ENCODE data around the gene PRKAG3.

The PRKAG3 gene

DNA sequence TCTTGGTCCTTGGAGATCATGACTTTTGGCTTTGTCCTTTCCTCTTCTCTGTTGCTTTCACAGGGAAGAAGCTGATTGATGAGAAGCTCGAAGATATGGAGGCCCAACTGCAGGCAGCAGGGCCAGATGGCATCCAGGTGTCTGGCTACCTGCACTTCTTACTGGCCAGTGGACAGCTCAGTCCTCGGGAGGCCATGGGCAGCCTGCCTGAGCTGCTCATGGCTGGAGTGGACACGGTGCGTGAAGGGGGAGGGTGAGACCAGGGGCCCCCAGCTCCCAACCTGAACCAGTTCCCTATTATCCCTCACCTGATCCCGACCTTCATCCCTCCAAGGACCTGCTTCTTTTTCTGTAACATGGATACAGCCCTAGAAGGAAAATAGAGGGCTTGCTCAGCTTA, 18.7 kb downstream of the PRKAG3 start:
- DNase-seq = no peak

DNA sequence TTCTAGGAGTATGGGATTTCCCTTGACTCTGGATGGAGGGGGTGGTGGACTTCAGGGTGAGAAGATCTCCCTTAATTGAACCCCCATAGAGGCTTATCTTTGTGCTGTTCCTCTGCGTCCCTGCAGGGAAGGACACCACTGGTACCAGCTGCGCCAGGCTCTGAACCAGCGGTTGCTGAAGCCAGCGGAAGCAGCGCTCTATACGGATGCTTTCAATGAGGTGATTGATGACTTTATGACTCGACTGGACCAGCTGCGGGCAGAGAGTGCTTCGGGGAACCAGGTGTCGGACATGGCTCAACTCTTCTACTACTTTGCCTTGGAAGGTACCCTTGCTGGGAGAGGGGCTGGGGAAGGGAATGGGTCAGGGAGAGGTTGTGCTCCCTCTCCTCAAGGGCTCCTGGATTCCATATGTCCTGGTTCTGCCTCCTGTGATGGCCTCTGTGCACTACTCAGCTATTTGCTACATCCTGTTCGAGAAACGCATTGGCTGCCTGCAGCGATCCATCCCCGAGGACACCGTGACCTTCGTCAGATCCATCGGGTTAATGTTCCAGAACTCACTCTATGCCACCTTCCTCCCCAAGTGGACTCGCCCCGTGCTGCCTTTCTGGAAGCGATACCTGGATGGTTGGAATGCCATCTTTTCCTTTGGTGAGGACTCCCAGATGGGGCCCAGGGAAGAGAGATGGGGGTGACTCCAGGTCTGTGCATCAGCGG, 19.3 kb downstream of the PRKAG3 start:
- no peak for DNase-seq

DNA sequence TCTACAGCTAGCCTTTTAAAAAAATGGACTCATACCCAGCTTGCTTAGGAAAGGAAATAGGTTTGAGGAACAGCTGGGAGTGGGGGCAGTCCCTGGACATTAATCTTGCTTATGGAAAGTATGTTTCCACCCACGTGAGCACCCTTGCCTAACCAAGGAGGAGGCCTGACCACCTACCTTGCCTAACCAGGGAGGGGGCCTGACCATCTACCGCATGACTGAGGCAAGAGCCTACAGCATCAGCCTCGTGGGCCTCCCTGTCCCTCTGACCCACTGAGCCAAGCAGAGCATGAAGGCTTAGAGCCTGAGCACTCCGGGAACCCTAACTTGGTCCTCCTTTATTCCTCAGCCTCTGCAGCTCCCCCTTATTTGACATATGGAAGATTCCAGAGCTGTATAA, 20.2 kb downstream of the PRKAG3 start:
- DNase-seq = no peak

DNA sequence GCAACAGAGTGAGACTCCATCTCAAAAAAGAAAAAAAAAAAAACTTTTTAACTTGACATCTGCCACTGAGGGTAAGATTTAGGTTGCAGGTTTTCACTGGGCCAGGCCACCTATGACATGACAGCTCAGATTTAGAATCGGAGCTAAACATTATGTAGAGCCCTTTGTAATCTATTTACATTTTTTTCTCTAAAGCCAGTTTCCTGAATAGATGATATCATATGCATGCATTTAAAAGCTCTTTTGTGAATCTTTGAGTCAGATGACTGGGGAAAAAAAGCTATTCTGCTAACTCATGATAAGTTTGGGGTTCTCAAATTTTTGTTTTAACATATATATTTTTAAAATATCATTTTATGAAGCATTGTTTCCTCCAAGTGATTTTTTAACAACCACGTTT, 21.3 kb downstream of the PRKAG3 start:
- DNase-seq = no peak

DNA sequence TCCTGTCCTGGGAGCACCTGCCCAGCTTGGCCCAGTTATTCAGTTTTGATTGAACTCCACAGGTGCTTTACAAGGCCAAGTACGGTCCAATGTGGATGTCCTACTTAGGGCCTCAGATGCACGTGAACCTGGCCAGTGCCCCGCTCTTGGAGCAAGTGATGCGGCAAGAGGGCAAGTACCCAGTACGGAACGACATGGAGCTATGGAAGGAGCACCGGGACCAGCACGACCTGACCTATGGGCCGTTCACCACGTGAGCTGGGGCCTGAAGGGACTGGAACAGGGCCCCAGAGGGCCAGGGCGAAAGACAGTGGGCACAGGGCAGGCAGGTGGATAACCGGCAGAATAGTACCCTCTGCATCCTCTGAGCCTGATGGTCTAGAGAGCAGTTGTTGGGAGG, 22.1 kb downstream of the PRKAG3 start:
- DNase-seq = no peak

DNA sequence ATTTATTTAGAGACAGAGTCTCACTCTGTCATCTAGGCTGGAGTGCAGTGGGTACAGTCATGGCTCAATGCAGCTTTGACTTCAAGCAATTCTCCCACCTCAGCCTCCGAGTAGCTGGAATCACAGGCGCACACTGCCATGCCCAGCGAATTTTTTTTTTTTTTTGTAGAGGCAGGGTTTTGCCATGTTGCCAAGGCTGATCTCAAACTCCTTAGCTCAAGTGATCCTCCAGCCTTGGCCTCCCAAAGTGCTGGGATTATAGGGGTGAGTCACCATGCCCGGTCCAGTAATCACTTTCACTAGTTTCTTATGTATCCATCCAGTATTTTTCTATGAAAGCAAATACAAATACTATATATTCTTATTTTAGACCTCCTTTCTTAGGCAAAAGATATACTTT, 24.0 kb downstream of the PRKAG3 start:
- no peak for DNase-seq

DNA sequence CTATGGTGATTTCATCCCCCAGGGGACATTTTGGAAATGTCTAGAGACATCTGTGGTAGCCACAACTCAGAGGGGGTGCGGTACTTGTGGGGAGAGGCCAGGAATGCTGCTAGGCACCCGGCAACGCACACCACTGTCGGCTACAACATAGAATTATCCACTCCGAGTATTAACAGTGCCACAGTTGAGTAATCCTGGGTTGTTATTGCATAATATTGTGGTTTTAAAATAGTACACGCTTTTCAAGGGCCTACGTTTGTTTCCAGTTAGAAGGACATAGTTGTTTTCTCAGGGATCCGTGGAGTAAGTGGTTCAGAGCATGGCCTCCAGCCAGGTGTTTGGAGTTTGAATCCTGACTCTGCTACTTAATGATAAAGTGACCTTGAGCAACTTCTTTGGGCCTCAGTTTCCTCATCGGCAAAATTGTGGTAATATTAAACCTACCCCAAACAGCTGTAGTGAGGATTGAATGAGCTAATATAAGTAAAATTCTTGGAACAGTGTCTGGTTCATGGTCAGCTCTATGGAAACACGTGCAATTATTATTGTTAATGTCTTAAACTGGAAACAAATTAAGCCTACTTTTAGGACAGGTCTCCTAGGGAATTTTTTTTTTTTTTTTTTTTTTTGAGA, 25.1 kb downstream of the PRKAG3 start:
- no peak for DNase-seq

DNA sequence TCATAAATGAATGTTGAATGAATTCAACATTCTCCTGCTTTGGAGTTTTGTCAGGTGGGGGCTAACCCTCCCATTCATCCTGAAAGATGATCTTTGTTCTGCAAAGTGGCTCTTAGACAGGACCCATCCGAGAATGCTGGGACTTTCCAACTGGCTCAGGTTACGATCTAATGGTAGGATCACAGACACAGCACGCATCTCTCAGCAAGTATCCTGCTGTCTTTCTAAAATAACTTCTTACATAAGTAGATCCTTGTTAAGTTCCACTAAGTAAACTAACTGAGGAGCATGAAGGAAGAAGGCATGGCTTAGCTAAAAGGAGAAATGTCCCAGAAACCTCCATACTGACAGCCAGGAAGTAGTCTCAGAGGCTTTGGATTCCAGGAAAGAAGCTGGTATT, 26.0 kb downstream of the PRKAG3 start:
- DNase-seq = no peak

DNA sequence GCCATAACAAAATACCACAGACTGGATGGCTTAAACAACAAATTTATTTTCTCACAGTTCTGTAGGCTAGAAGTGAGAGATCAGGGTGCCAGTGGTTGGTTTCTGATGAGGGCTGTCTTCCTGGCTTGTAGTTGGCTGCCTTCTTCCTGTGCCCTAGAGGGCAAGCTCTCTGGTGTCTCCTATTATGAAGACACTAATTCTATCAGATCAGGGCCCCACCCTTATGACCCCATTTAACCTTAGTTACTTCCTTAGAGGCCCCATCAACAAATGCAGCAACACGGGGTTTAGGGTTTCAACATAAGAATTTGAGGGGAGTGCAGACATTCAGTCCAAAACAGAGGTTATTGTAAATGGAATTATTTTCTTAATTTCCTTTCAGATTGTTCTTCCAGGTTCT, 26.8 kb downstream of the PRKAG3 start:
- no peak for DNase-seq

DNA sequence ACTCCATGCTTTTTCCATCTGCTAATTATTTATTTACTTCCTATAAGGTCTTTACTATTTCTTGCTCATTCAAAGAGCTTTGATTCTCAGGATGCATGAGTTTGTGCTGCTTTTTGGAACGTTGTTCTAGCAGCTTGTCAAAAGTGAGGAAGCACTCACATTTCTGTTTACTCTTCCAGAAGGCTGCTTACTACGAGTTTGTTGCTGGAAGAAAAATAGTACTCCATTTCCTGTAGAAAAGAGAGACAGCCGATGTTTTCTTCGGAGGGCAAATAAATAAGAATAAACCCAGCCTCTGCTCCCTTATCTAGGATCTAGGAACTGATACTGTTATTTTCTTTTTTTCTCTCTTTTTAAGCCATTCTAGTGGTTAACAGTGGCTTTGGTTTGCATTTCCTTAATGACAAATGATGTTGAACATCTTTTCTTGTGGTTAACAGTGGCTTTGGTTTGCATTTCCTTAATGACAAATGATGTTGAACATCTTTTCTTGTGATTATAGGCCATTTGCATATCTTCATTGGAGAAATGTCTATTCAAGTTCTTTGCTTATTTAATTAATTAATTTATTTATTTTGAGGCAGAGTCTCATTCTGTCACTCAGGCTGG, 29.1 kb downstream of the PRKAG3 start:
- no peak for DNase-seq

DNA sequence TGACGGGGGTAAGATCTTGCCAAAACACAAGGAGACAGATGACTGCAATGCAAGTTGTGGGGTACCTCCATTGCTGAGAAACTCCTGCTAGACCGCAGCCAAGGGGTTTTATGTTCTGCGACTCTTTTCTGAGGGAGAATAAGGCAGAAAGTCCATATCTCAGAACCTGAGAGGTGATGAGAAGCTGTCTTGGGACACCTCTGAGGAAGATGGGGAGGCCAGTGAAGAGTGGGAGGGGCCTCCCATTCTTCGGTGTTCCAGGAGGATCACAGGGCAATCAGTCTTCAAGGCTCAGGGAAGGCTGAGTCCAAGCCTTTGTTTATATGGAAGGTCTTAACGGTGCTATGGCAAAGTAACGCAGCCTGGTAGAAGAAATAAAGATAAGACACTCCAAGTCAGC, 31.6 kb downstream of the PRKAG3 start:
- no peak for DNase-seq

DNA sequence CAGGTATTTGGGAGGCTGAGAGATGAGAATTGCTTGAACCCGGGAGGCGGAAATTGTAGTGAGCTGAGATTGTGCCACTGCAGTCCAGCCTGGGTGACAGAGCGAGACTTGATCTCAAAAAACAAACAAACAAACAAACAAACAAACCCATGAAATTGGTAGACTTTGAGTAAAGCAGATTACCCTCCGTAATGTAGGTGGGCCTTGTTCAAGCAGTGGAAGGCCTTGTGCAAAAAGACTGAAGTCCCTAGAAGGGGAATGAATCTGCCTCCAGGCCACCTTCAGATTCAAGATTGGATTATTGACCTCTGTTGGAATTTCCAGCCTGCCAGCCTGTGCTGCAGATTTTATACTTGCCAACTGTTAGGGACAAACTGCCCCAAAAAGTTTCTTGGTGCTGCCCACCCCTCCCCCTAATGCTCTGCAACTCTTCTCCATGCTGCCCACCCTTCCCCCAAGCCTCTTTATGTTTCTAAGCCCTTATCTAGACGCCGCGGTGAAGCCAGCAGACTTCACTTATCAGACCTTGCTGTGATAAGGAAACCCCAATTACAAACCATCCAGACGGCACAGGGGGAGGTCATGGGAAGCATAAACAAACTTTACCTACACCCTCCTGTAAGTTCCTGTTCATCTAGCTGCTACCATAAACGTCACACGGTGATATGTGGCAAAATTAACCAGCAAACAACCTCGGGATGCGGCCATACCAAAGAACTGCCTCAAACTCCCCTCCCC, 32.7 kb downstream of the PRKAG3 start:
- no peak for DNase-seq

DNA sequence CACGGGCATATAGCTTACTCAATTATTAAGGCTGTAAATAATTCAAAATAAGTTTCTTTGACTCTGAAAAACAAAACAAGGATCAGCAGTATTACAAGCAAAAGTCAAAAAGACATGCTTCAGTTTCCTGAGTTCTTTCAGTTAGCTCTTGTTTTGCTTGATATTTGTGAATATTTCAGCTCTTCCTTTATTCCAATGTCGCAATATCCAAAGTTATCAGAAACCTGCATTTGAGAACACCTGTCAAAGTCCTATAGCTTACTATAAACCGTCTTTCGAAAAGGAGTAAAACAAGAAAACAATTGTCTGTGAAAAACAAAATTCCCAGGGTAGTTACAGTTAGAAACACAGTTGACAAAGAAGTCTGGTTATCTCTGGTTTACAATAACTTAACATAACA, 34.9 kb downstream of the PRKAG3 start:
- no peak for DNase-seq

DNA sequence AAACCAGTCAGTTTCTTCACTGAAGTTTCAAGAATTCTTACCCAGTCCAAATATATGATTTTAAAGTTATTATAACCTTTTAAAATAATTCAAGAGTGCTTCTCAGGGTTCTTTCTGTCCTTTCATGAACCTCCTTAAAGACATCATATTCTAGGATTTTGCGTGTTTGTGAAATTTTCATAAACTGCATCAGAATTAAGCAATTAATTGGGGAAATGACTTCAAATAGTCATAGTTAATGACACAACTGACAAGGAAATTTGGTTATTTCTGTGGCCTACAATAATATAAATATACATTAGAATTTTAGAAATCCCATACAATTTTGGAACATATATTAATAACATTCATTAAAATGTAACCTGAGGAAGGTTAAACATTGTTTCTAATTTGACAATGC, 39.2 kb downstream of the PRKAG3 start:
- DNase-seq = no peak

DNA sequence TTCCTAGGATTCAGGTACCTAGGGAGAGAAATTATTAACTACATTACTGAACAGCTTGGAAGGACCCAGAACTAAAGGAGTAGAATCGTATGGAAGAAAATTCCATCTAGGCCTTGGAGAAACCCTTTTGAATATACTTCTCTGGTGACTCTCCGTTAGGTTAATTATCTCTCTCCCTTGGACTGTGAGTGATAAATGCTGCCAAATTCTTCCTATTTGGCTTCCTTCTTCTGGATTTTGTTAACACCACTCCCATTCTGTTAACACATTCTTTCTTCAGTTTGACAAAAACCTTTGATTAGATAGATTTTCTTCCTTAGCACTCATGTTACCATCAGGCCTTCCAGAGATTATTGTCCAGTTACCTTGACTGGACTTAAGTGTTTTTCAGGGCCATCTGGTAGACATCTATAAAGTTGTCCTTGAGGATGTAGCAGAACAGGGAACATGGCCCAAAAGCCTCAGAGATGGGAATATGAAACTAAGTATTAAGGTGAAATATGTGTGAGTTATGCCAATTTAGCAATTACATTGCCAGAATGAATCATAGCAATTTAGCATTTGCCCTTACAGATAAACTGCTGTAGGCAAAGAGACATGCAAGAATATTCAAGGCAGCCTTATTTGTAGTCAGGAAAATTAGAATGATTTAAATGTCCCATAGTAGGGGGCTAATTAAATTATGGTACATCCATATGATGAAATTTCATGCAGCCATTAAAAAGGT, 42.9 kb downstream of the PRKAG3 start:
- DNase-seq = no peak

DNA sequence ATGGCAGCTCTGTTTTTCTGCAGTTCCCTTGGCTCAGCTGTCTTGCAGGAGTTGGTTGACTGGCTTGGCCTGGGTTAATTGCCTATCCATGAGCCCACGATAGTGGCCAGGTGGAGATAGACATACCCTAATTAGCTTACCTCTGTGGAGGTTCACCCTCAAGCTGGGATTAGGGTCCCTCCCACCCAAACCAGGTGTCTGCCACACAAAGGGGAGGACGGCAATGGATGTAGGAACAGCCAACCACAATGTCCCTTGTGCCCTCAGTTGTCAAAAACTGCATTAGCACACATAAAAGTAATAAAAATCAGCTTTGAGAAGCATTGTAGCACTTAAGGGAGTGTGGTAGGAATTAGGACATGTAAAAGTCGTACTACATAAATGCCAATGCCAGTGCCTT, 45.5 kb downstream of the PRKAG3 start:
- no peak for DNase-seq

DNA sequence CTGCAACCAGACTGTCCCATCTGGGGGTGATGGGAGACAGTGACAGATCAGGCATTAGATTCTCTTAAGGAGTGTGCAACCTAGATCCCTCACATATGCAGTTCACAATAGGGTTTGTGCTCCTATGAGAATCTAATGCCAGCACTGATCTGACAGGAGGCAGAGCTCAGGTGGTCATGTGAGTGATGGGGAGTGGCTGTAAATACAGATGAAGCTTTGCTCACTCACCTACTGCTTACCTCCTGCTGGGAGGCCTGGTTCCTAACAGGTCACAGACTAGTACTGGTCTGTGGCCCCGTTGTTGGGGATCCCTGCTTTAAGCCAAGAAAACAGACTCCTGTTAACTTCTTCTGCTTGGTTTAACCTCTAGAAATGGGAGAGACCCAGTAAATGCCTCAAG, 46.5 kb downstream of the PRKAG3 start:
- no peak for DNase-seq

DNA sequence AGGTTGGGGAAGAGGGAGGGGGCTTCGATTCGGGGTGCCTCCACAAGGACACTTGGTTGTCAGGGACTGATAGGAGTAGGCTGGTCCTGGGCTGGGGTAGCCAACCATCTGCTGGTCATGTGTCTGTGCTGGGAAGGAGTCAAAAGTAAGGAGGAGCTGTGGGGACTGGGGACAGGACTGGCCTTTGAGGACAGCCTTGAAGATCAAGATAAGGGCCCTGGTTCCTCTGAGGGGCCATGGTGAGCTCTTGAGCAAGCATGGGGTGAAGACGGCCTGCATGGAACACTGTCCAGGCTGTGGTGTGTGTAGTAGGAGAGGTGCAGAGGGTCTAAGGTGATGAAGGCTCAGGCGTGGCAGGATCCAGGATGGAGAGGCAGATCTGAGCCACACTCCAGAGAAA, 47.9 kb downstream of the PRKAG3 start:
- DNase-seq = no peak

DNA sequence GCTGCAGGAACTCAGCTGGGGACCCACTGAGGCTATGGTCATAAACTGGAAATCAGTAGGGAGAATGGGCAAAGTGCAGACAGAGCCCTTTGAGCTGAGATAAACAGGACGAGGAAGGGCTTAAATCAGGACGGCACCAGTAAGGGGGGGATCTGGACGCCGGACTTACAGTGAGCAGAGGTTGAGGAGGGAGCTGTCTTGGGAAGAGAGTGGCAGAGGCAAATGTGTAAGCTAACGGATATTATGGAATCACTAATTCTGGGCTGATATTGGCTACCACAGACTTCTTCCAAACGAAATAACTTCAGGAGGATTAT, 49.1 kb downstream of the PRKAG3 start:
- DNase-seq = no peak

DNA sequence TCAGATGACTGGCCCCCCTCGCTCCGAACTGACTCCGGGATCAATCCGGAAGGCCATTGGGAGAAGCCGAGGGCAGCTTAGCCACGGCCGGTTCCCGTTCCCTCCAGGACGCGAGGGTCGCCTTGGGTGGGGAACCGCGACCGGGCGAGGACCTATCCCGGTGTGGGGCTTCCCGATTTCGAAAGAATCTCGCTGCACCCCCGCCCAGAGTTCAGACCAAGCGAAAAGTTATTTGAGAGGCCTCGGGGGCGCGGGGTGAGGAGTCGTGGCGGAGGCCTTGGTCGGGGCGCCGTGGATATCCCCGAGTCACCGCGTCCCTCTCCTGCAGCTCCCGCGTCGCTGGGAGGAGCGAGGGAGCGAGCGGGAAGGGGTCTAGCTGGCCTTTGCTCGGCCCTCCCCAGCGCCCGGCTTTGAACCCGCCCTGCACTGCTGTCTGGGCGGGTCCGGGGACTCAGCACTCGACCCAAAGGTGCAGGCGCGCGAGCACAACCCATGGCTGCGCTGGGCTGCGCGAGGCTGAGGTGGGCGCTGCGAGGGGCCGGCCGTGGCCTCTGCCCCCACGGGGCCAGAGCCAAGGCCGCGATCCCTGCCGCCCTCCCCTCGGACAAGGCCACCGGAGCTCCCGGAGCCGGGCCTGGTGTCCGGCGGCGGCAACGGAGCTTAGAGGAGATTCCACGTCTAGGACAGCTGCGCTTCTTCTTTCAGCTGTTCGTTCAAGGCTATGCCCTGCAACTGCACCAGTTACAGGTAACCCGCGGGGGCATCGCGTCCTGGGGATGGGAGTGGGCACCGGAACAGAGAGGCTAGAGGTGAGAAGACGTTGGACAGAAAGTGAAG, 49.7 kb downstream of the PRKAG3 start, which contains the start of gene CYP27A1:
Gene CYP27A1 (plus strand): TSS at position 457 of the 837 bp plus-strand sequence. CDS start 36 bp downstream, at position 493.
- DNase-seq = no peak

DNA sequence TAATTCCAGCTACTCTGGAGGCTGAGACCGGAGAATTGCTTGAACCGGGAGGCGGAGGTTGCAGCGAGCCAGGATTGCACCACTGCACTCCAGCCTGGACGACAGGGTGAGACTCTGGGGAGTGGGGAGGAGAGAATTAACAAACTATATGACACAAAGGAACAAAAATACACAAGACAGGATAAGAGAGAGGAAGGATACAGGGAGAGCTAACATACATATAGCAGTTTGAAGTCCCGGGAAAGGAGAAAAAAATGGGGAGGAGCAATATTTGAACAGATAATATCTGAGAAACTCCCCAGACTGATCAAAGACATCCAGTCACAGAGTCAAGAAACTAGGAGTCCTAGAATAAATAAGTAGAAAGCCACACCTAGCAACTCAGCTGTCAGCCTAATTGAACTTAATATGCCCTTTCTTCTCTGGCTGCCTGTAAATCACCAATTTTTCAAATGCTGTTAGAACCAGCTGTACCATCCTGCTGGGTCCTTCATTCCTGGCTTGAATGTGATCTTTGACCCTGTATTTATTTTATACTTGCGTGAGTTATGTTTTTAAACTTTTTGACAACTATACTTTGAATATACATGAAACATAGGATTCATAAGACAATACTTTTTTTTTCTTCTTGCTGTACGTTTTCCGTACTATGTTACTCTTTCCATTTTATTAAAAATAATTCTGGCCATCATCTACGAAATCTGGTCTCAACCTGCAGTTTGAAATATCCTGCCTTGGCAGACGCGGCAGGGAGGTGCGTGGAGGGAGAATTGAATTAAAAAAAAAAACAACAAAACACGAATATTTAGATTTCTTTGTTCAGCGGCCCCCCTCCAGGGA, 50.5 kb downstream of the PRKAG3 start:
- no peak for DNase-seq
